ENCODE results near the gene C2CD2L.
"Not testable (repeated sequence)": the region's sequence is repeated elsewhere in the genome, so short reads cannot be mapped to it uniquely, and the experiment has no call there.

The C2CD2L gene

DNA sequence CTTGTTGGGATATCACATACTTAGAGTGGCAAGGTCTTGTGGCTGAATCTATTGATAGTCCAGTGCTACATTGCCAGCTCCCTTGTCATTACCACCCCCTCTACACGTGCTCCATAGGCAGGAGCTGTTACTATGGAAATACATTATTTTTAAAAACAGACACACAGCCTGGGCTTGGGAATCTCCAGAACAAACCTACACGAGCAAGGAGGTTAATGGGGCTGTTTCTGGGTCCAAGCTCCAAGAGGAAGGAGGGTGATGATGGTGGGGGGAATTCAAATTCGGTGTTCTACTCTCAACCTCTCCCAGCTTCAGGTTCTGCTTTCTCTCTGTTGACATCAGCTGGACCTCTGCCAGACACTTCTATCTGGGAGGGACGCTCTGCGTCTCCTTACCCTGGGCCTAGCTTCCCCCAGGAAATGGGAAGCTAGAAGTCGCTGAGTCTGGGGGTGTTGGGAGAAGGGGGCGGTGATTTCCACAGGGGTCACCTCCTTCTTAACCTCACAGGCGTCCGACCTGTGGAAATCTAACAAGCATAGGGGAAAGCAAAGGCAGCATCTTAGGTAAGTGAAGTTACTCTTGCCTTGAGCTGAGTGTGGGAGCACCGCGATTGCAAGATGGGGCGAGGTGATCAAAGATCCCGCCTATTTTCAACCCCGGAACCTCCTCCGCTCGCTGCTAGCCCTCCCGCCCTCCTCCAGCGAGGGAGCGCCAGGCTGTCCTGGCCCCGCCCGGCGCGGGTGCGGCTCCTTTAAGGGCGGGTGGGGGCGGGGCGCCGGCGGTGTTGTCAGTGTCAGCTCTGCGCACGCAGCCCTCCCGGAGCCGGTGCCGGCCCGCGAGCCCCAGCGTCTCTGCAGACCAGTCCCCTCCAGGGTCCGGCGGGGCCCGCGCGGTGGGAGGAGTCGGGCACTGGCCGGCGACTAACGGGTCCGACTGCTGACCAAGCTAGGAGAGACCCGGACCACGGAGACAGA, at the start of gene C2CD2L:
C2CD2L (plus strand) TSS at position 781 of the 974 bp plus-strand sequence. CDS start 398 bp downstream, outside the sequence.
- peak; percentile 100 for DNase-seq

DNA sequence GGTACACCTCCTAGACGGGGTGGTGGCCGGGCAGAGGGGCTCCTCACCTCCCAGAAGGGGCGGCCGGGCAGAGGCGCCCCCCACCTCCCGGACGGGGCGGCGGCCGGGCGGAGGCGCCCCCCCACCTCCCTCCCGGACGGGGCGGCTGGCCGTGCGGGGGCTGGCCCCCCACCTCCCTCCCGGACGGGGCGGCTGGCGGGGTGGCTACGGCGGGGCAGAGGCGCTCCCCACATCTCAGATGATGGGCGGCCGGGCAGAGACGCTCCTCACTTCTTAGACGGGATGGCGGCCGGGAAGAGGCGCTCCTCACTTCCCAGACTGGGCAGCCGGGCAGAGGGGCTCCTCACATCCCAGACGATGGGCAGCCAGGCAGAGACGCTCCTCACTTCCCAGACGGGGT, 48.0 kb upstream of the C2CD2L start:
- not testable (repeated sequence) for DNase-seq

DNA sequence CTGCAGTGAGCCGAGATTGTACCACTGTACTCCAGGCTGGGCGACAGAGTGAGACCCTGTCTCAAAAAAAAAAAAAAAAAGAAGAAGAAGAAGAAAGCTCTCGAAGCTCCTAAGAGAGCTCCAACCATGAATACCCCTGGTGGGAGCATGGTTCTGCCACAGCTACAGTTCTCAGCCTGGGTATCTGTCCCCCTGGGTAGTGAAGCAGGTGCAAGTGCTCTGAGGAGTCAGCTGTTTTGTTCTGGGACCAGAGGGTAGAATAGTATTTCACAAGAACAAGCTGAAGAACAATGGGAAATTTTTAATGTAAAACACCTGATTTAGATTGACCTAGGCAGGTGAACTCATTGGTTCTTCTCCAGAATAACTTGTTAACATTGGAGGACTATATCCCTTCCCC, 45.9 kb upstream of the C2CD2L start:
- no peak for DNase-seq

DNA sequence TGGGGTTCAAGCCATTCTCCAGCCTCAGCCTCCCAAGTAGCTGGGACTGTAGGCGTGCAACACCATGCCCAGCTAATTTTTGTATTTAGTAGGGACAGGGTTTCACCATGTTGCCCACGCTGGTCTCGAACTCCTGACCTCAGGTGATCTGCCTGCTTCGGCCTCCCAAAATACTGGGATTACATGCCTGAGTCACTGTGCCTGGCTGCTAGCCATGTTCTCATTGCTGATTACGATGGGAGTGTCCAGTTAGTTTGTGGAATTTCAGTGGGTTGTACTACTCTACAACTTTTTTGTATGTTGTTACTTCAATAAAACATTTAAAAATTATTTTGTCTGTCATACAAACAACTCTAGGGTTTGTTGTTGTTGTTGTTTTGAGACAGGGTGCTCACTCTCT, 44.4 kb upstream of the C2CD2L start:
- DNase-seq: no peak

DNA sequence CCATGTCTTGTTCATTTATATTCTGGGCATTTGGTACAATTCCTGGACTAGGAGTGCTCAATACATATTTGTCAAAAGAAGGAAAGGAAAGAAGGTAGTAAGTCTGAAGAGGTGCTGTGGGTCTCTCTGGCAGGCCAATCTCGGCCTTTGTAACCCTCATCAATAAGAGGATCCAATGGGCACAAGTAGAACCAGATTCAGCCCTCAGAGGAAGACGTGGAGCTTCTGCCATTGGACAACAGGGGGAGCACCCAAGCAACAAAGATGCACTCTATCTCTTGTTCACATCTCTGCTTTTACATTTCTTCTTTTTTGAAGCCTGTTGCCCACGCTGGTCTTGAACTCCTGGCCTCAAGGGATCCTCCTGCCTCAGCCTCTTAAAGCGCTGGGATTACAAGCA, 41.8 kb upstream of the C2CD2L start:
- peak; percentile 80 for DNase-seq

DNA sequence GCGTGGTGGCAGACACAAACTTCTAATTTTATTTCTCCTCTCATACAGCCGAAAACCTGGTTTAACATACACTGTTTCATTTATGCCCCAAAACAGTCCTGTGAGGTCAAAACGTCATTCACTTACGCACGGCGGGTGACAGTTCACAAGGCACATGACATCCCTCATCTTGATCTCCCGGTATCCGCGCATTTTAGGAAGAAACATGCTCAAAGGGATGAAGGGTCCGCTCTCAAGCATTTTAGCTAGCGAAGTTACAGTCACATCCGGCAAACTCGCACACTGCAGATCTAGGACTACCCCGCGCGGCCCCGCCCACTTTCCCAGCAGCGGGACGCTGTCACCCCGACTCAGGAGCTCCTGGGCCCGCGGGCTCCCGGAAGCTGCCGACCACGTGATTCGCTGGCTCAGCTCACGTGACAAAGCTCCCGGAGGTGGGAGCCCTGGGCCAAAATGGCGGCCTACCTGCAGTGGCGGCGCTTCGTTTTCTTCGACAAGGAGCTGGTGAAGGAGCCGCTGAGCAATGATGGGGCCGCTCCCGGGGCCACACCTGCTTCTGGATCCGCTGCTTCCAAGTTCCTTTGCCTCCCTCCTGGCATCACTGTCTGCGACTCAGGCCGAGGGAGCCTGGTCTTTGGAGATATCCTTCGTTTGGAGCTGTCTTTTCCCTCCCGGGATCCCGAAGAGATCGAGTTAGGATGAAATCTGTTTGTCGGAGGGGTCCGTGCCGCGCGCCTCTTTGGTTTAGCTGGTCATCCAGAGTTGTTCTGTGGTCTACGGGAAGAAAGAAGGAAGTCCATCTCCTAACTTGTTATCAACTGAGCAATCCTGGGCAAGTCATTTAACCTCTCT, 39.5 kb upstream of the C2CD2L start, which contains the start of gene VPS11:
VPS11 (plus strand) TSS at position 448 of the 852 bp plus-strand sequence; CDS start at position 454, 6 bp downstream.
- peak; percentile 100 for DNase-seq

DNA sequence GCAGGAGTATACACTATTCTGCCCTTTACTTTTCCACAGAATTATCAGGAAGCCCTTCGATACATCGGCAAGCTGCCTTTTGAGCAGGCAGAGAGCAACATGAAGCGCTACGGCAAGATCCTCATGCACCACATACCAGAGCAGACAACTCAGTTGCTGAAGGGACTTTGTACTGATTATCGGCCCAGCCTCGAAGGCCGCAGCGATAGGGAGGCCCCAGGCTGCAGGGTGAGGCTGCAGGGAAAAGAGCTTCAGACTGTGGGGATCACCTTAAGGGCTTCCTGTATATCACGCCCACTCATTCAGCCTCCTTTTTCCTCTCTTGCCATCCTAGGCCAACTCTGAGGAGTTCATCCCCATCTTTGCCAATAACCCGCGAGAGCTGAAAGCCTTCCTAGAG, 29.3 kb upstream of the C2CD2L start:
- no peak for DNase-seq

DNA sequence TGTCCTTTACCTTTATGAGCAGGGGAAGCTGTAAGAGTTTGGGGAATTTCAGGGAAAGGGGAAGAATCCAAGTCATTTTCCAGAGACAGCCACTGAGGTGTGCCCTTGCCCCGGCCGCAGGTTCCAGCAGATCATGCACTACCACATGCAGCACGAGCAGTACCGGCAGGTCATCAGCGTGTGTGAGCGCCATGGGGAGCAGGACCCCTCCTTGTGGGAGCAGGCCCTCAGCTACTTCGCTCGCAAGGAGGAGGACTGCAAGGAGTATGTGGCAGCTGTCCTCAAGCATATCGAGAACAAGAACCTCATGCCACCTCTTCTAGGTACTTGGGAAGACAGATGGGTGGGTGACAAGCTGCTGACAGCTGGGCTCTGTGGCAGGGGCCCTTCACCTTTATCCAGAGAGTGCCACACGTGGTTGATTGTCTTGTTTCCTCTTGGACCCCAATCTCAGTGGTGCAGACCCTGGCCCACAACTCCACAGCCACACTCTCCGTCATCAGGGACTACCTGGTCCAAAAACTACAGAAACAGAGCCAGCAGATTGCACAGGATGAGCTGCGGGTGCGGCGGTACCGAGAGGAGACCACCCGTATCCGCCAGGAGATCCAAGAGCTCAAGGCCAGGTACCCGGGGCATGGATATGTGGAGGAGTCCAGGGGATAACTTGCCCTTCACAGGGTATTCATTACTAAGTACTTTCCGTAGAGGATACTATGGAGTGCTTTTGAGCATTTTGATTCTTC, 28.3 kb upstream of the C2CD2L start:
- DNase-seq: no peak

DNA sequence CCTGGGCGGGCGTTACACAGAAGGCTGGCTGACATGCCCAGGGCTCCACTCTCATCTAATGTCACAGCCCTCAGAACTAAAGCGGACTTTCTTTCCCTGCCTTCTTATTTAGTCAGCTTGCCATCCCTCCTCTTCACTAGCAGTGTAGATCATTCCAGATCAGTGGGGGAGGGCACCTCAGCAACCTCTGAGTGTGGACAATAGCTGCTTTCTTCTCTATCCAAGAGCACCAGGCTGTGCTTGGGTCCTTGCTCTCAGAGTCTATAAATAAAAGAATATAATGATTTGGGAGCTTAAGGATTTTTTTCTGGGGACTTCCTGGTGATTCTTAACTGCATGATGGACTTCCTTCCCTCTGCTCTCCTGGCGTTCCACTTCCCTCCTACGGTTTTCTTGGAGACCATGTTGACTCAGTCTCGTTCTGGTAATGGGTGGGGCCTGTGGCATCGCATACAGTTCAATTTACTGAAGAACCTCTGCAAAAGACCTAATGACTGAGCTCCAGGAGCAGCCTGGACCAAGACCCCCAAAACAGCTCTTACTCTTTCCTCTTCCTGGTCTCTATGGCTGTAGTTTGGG, 25.4 kb upstream of the C2CD2L start:
- DNase-seq: no peak

DNA sequence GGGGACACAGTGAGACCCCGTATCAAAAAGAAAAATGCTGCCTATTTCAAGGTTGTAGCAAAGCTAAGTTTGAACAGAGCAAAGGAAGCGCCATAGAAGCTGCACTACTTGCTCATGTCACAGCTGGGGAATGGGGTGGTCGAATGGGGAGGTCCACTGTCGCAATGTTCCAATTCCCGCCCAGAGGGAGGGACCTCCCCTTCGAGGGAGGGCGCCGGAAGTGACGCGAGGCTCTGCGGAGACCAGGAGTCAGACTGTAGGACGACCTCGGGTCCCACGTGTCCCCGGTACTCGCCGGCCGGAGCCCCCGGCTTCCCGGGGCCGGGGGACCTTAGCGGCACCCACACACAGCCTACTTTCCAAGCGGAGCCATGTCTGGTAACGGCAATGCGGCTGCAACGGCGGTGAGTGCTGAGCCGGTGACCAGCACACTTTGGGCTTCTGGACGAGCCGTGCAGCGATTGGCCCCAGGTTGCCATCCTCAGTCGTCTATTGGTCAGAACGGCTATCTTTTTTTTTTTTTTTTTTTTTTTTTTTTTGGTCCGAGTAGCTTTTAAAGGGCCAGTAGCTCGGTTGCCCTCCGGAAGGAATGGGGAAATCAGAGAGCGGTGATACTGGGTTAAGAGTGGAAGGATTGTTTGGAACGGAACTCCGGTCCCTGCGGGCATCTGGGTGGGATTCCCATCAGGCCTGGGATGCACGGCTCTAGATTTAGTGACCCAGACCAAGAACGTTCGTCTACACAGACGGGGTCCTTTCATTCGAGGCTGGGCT, 22.3 kb upstream of the C2CD2L start, which contains the start of gene HMBS:
HMBS (plus strand) TSS at position 219 of the 774 bp plus-strand sequence; CDS start at position 372, 153 bp downstream.
- peak; percentile 100 for DNase-seq

DNA sequence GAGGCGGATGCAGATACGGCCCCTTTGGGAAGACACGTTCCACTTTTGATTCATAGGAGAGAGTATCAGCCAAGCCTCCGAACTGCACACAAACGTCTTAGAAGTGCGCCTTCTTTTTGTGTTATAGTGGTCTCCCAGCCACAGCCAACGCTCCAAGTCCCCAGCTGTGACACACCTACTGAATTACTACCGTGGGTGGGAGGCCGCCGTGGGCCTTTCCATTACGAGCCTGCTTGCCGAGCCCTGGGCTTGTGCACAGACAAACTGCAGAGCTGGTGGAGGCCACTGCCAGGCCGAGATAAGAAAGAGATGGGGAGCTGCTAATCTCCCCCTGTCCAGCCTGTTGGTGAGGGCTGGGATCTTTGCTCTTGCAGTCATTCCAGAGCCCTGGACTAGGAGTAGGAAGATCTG, 21.7 kb upstream of the C2CD2L start:
- peak; percentile 68 for DNase-seq

DNA sequence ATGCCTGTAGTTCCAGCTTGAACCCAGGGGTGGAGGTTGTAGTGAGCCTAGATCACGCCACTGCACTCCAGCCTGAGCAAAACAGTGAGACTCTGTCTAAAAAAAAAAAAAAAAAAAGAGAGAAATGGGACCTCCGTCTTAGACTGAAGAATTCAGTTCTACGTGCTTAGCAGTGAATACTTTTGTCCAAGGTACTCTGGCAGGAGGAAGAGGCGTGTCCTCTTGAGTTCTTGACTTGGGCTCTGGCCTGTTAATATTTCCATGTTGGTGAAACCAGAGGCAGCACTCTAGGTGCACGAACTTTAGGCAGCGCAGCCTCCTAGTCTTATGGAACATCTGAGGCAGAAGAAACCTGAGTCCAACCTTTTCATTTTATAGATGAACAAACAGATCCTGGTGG, 20.0 kb upstream of the C2CD2L start:
- DNase-seq: peak; percentile 78

DNA sequence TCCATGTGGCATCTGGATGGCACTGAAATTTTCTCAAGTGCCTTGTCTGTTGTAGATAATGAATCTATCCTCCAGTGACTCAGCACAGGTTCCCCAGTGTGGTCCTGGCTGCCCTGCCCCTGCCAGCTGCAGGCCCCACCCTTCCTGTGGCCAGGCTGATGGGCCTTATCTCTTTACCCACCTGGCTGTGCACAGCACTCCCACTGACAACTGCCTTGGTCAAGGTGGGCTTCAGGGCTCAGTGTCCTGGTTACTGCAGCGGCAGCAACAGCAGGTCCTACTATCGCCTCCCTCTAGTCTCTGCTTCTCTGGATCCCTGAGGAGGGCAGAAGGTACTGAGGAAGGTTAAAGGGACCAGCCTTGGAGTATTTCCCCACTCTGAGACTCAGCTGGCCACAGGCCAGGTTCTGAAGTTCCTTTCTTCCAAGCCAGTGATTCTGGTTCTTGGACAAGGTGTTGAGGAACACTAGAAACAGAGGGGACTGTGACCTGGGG, 19.4 kb upstream of the C2CD2L start:
- DNase-seq: peak; percentile 98

DNA sequence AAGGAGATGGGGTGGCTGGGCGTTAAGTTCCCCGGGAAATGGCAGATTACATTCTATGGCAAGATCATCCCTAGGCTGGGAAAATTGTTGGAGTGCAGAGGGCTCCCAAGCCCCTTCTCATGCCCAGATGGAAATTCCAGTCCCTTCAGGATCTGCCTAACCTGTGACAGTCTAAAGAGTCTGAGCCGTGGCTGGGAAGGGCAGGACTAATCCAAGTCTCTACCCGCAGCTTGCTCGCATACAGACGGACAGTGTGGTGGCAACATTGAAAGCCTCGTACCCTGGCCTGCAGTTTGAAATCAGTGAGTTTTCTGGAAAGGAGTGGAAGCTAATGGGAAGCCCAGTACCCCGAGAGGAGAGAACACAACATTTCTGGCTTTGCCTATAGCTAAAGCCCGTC, 18.7 kb upstream of the C2CD2L start:
- no peak for DNase-seq

DNA sequence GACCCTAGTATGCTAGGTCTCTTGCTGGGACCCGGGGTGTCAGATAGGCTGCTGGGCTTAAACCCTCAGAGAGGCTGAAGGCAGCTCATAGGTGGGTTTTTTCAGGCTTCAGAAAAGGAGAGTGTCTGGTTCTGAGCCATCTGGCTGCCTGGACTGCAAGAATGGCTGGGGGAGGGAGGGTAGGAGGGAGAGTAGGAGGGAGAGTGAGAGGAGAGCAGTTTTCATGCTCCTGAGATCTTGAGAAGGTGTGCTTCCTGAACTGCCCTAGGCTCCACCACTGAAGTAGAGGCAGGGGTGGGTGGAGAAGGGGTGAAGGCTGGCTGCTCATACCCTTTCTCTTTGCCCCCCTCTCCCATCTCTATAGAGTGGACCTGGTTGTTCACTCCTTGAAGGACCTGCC, 17.8 kb upstream of the C2CD2L start:
- DNase-seq: no peak

DNA sequence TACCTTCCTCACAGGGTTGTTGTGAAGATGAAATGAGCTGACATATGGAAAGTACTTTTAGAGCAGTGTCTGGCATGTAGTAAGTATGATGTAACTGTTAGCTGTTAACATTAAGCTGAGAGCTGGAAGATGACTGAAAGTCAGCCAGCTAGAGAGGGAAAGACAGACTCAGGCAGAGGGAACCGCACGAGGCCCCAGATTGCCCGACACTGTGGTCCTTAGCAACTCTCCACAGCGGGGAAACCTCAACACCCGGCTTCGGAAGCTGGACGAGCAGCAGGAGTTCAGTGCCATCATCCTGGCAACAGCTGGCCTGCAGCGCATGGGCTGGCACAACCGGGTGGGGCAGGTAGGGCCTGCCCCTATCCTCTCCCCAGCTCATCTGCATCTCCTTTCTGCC, 16.0 kb upstream of the C2CD2L start:
- DNase-seq: no peak

DNA sequence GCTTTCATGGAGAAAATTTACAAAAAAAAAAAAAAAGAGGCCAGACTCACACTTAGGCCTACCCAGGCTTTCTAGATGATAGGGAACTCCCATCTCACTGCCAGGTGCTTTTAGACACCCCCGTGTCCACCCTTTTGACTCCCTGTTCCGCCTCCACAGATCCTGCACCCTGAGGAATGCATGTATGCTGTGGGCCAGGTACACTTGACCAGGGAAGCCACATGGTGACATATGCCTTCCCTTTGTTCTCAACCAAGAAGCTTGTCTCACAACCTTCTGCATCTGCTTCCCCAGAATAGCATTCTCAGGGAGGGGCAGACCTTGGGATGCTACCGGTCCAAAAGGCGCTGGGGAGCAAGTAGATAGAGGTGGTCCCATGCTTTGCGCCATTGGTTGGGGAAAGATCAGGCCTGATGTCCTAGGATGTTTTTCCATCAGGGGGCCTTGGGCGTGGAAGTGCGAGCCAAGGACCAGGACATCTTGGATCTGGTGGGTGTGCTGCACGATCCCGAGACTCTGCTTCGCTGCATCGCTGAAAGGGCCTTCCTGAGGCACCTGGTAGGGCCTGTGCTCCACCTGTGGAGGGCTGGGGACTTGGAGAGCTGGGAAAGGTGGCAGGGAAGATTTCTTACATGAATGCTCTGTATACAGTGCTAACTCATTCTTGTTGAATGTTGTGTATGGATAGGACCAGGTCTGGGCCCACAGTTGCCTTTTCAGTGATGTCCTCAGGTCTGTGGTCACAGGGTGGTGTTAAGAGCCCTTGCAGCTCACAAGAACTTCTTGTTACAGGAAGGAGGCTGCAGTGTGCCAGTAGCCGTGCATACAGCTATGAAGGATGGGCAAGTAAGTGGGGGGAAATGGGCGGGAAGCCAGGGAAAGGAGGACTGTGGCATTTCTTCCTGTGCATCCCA, 14.9 kb upstream of the C2CD2L start:
- peak; percentile 53 for DNase-seq

DNA sequence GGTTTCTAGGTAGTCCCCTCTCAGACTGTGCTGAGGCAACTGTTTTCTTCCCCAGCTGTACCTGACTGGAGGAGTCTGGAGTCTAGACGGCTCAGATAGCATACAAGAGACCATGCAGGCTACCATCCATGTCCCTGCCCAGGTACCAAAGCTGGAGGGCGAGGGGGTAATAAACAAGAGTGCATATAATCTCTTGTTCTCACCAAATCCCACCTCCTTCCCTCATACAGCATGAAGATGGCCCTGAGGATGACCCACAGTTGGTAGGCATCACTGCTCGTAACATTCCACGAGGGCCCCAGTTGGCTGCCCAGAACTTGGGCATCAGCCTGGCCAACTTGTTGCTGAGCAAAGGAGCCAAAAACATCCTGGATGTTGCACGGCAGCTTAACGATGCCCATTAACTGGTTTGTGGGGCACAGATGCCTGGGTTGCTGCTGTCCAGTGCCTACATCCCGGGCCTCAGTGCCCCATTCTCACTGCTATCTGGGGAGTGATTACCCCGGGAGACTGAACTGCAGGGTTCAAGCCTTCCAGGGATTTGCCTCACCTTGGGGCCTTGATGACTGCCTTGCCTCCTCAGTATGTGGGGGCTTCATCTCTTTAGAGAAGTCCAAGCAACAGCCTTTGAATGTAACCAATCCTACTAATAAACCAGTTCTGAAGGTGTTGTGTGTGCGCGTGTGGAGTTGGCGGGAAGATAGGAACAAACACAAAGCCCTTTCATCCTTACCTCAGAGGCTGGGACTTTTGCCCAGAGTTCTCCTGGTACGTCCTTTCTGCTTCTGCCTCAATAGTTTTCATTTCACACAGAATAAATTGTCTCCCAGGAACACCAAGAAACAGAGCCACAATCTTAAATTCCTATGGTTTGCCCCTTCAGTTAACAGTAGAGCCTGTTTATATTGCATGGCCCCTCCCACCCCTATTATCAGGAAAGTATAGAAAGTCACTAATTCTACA, 14.0 kb upstream of the C2CD2L start:
- no peak for DNase-seq

Data from GF-D8 (cell line).